ENCODE measurements around the gene LONP1.

The LONP1 gene

GRCh38 chr19:5642204-5642603 is 77.7 kb downstream of the LONP1 start:
- DNase-seq = no peak
